ENCODE results near the gene BRCC3. TPM values are rescaled to one million over a fixed set of nuclear protein-coding genes. Genes with fewer than 3 reads are reported as not detected.

Gene BRCC3
- 18.8 TPM for total RNA-seq

DNA sequence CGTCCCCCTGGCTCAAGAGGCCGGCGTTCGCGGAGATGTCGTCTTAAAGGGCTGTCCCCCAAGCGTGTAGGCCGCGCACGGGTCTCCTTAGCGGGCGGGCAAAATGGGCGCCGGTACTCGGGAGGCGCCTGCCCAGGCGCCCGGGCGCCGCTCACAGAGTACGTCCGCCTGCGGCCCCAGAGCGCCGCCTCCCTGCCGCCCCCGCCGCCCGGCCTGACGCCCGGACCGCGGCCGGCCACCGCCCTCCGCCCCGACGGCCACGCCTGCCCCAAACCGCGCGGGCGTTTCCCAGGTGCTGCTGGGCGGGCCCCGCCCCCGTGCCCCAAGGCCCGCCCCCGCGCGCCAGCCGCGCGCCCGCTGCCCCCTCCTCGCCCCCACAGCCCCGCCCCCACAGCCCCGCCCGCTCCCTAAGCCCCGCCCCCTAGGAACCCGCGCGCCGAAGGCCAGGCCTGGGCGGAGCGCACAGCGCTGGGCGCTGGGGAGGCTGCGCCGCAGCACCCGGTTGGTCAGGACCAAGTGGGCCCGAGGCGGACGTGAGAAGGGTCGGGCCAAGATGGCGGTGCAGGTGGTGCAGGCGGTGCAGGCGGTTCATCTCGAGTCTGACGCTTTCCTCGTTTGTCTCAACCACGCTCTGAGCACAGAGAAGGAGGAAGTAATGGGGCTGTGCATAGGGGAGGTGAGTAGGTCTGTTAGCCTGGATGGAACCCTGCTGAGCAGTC lies at the start of gene BRCC3, which contains the start of the genes CMC4 and MTCP1:
BRCC3 (plus strand) TSS at position 534 of the 719 bp plus-strand sequence; CDS start at position 554, 20 bp downstream.
CMC4 (minus strand) TSS at position 162 of the 719 bp plus-strand sequence. CDS start 7,113 bp downstream, outside the sequence.
MTCP1 (minus strand) TSS at position 162 of the 719 bp plus-strand sequence. CDS start 5,126 bp downstream, outside the sequence.

DNA sequence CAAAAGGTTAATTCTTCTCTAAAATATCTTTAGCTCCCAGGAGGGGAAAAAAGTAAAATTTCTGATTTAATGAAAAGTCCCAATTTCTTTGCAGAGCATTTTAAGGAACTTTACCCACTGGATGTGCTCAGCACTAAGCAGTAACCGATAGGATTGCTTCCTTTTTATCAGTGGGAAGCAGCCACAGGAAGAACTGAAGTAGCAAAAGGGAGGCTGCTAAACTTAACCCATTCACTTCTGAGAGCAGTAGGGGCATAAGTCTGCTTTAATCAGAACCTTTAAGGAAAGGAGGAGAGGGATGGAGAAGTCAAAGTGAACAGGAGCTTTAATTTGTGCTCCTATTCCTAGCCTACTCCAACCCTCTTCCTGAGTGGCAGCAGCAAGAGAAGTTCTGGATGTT lies 48.7 kb upstream of the BRCC3 start, which contains the start of gene F8:
F8 (minus strand) TSS at position 139 of the 400 bp plus-strand sequence. CDS start 171 bp downstream, outside the sequence.

DNA sequence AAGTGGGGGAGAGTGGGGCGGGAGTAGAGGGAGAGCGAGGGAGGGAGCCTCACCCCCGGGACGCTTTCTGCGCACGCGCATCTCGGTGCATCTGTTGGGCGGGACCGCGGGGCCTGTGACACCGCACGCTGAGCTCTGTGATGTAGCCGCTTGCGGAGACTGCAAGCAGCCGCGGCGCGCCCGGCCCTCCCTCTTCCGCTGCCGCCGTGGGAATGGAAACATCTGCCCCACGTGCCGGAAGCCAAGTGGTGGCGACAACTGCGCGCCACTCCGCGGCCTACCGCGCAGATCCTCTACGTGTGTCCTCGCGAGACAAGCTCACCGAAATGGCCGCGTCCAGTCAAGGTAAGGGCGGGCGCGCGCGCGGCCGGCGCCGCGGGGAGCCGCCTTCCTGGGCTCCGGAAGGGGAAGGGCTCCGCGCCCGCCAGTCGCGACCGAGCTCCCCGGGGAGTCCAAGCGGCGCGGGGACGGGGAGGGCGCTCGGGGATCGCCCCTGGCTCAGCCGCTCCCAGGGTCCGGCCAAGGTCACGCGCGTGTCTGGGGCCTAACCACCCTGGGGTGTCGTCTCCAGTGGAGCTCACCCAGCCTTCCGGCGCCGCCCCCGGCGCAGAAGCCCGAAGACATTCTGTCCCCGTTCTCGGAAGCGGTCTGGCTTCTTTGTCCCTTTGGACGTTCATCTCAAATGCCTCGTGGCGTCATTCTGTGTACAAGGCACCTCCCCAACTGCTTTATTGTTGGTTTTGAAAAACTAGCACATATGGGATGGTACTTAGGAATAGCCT lies 44.4 kb upstream of the BRCC3 start, which contains the start of gene FUNDC2:
FUNDC2 (plus strand) TSS at position 118 of the 782 bp plus-strand sequence; CDS start at position 213, 95 bp downstream.

Other genes starting within 250 kb of the BRCC3 start
- not detected for gene SMIM9, start 236.8 kb upstream of the BRCC3 start, total RNA-seq
- 5.6 TPM for gene F8A1, start 185.2 kb upstream of the BRCC3 start, total RNA-seq
- 5.6 TPM for gene F8, start 48.8 kb upstream of the BRCC3 start, total RNA-seq
- gene FUNDC2, start 44.7 kb upstream of the BRCC3 start, total RNA-seq, result 31.9 TPM
- 3.8 TPM for gene CMC4, start 372 bp upstream of the BRCC3 start, total RNA-seq
- 3.4 TPM for gene MTCP1, start 372 bp upstream of the BRCC3 start, total RNA-seq
- gene VBP1, start 145.0 kb downstream of the BRCC3 start, total RNA-seq, result 75.1 TPM
- gene RAB39B, start 193.0 kb downstream of the BRCC3 start, total RNA-seq, result 27.2 TPM